GM03348 (cell line): Measurements from ENCODE around the gene PDILT.
"Not testable (repeated sequence)": the region's sequence is repeated elsewhere in the genome, so short reads cannot be mapped to it uniquely, and the experiment has no call there.

ENCODE experiments used
- DNase-seq: peaks from one replicate; pipeline ENCODE4 v3.0.0; 2012; ENCODE audit warnings: low spot score

Gene PDILT

GRCh38 chr16:20321051-20321450, 83.5 kb downstream of the PDILT start:
- not testable (repeated sequence) for DNase-seq

- no peak for DNase-seq
These were observed 83.9 kb downstream of the PDILT start for GRCh38 chr16:20320592-20320991.

- no peak for DNase-seq
These were observed 84.4 kb downstream of the PDILT start for GRCh38 chr16:20320178-20320577.

- no peak for DNase-seq
These were observed 85.1 kb downstream of the PDILT start for GRCh38 chr16:20319406-20319805.

- no peak for DNase-seq
These were observed 86.1 kb downstream of the PDILT start for GRCh38 chr16:20318437-20318836.

- no peak for DNase-seq
These were observed 86.5 kb downstream of the PDILT start for GRCh38 chr16:20318006-20318405.

- no peak for DNase-seq
These were observed 87.4 kb downstream of the PDILT start for GRCh38 chr16:20317117-20317516.

GRCh38 chr16:20316715-20317114, 87.8 kb downstream of the PDILT start:
- no peak for DNase-seq

GRCh38 chr16:20315764-20316163, 88.8 kb downstream of the PDILT start:
- DNase-seq = no peak

- no peak for DNase-seq
These were observed 90.0 kb downstream of the PDILT start for GRCh38 chr16:20314575-20314974.

- DNase-seq = no peak
These were observed 90.8 kb downstream of the PDILT start for GRCh38 chr16:20313741-20314140.

GRCh38 chr16:20312536-20313095, 91.9 kb downstream of the PDILT start:
- DNase-seq = not testable (repeated sequence)

GRCh38 chr16:20311548-20311947, 93.0 kb downstream of the PDILT start:
- no peak for DNase-seq

GRCh38 chr16:20310421-20311395, 93.8 kb downstream of the PDILT start:
- no peak for DNase-seq

GRCh38 chr16:20309786-20310185, 94.8 kb downstream of the PDILT start:
- DNase-seq = no peak
